Hematopoietic multipotent progenitor cell treated with erythropoietin and hydrocortisone succinate and interleukin-3 and kit ligand, for 8 days (in vitro differentiated cells): ENCODE measurements around the gene PDXP.
"Not testable (repeated sequence)": the region's sequence is repeated elsewhere in the genome, so short reads cannot be mapped to it uniquely, and the experiment has no call there.

Experiments used
- DNase-seq: peaks from one replicate; pipeline ENCODE4 v3.0.0-alpha.2; 2015

Gene PDXP

GRCh38 chr22:37675930-37676735, 17.6 kb downstream of the PDXP start:
- DNase-seq: peak; percentile 12

GRCh38 chr22:37676736-37677492, 18.4 kb downstream of the PDXP start:
- peak; percentile 84 for DNase-seq

- DNase-seq: no peak
These were observed 19.0 kb downstream of the PDXP start for GRCh38 chr22:37677493-37677974.

GRCh38 chr22:37678372-37678771, 19.8 kb downstream of the PDXP start:
- DNase-seq: no peak

- no peak for DNase-seq
These were observed 21.1 kb downstream of the PDXP start for GRCh38 chr22:37679670-37680069.

- DNase-seq: no peak
These were observed 21.8 kb downstream of the PDXP start for GRCh38 chr22:37680191-37680851.

- no peak for DNase-seq
These were observed 22.5 kb downstream of the PDXP start for GRCh38 chr22:37681001-37681424.

- DNase-seq: peak; percentile 84
These were observed 23.1 kb downstream of the PDXP start for GRCh38 chr22:37681556-37682049.

- DNase-seq: no peak
These were observed 26.5 kb downstream of the PDXP start for GRCh38 chr22:37684803-37685615.

- DNase-seq: peak; percentile 92
These were observed 27.8 kb downstream of the PDXP start, which contains the start of gene NOL12 for GRCh38 chr22:37686002-37686982. NOL12 (plus strand) TSS chr22:37686343; CDS start chr22:37686393, 50 bp downstream.

GRCh38 chr22:37690407-37690806, 31.9 kb downstream of the PDXP start:
- no peak for DNase-seq

GRCh38 chr22:37690901-37691504, 32.5 kb downstream of the PDXP start:
- DNase-seq: no peak

GRCh38 chr22:37692627-37693285, 34.2 kb downstream of the PDXP start:
- DNase-seq: no peak

- DNase-seq: not testable (repeated sequence)
These were observed 35.6 kb downstream of the PDXP start for GRCh38 chr22:37694131-37694530.

GRCh38 chr22:37696260-37696656, 37.7 kb downstream of the PDXP start:
- not testable (repeated sequence) for DNase-seq

- DNase-seq: peak; percentile 94
These were observed 38.4 kb downstream of the PDXP start, which contains the start of gene TRIOBP for GRCh38 chr22:37696657-37697537. TRIOBP (plus strand) TSS chr22:37697048; CDS start chr22:37701366, 4,318 bp downstream.

- DNase-seq: no peak
These were observed 39.0 kb downstream of the PDXP start for GRCh38 chr22:37697538-37697835.

- peak; percentile 16 for DNase-seq
These were observed 42.7 kb downstream of the PDXP start for GRCh38 chr22:37701141-37701786.
